SK-N-SH (cell line): ENCODE results near the gene STARD13. TPM values are rescaled to one million over a fixed set of nuclear protein-coding genes. Genes with fewer than 3 reads are reported as not detected.

Experiments used
- CTCF ChIA-PET: fragments of 300-600, 350-600 bp; formaldehyde crosslinking; extraction: SDS; loops from one replicate; lab custom pipeline; 2021; lab: Yijun Ruan, JAX
- POLR2A ChIA-PET: fragments of 350-600 bp; sonication (Branson Sonifier 250); formaldehyde crosslinking; extraction: SDS; loops from one replicate; lab custom pipeline; 2020; ENCODE audit warnings: antibody characterized with exemption, inconsistent platforms; lab: Yijun Ruan, JAX
- DNase-seq: peaks from one replicate; pipeline ENCODE4 v3.0.0; 2012
- H2AFZ ChIP-seq: fragments of 200-600 bp; sonication (generic); 2 replicates; pipeline ENCODE4 v1.8.1; 2016; ENCODE audit warnings: antibody characterized with exemption, mild to moderate bottlenecking, low read depth
- H3F3A ChIP-seq: fragments of 200-600 bp; sonication (generic); replicated peaks from 2 replicates; pipeline ENCODE3; 2016; ENCODE audit warnings: antibody characterized with exemption, mild to moderate bottlenecking; ENCODE audit not compliant: insufficient read depth
- H3K27ac ChIP-seq, 2 experiments: fragments of 200-500 bp in 1 of 2; fragments of 200-600 bp in 1 of 2; sonication (Bioruptor generic) in 1 of 2; sonication (generic), shearing (Covaris generic) in 1 of 2; 2 replicates each; pipeline versions ENCODE4 v1.5.1 to v1.6.1; 2014 to 2016; ENCODE audit warnings: low read depth in 2 of 2, inconsistent platforms in 1 of 2, low read length in 1 of 2, mild to moderate bottlenecking in 1 of 2, mixed read lengths in 1 of 2
- H3K27me3 ChIP-seq: fragments of 200-600 bp; sonication (generic), shearing (Covaris generic); 2 replicates; pipeline ENCODE4 v1.6.1; 2016; ENCODE audit warnings: mixed run types; ENCODE audit not compliant: insufficient read depth
- H3K36me3 ChIP-seq, 2 experiments: fragments of 200-500 bp in 1 of 2; fragments of 200-600 bp in 1 of 2; sonication (Bioruptor generic) in 1 of 2; sonication (generic) in 1 of 2; replicated peaks in 1 of 2; 2 replicates each; pipeline versions ENCODE3 to v1.5.1; 2014 to 2016; ENCODE audit warnings: low read length in 1 of 2, mild to moderate bottlenecking in 1 of 2; ENCODE audit not compliant: insufficient read depth in 2 of 2, control insufficient read depth in 1 of 2
- H3K4me1 ChIP-seq, 2 experiments: fragments of 200-500 bp in 1 of 2; fragments of 200-600 bp in 1 of 2; sonication (Bioruptor generic) in 1 of 2; sonication (generic), shearing (Covaris generic) in 1 of 2; 2 replicates each; pipeline versions ENCODE4 v1.5.1 to v1.6.1; 2014 to 2016; ENCODE audit warnings: low read depth in 1 of 2, low read length in 1 of 2, mixed run types in 1 of 2; ENCODE audit not compliant: insufficient read depth in 2 of 2, control insufficient read depth in 1 of 2
- H3K4me2 ChIP-seq: fragments of 200-600 bp; sonication (generic), shearing (Covaris generic); 2 replicates; pipeline ENCODE4 v1.6.1; 2017; ENCODE audit warnings: mixed run types
- H3K4me3 ChIP-seq, 2 experiments: fragments of 200-500 bp in 1 of 2; fragments of 200-600 bp in 1 of 2; sonication (Bioruptor generic) in 1 of 2; sonication (generic), shearing (Covaris generic) in 1 of 2; 2 replicates each; pipeline versions ENCODE4 v1.5.1 to v1.8.1; 2014 to 2016; ENCODE audit warnings: low read depth in 2 of 2, inconsistent platforms in 1 of 2, low read length in 1 of 2, mild to moderate bottlenecking in 1 of 2, mixed read lengths in 1 of 2, moderate library complexity in 1 of 2
- H3K79me2 ChIP-seq: fragments of 200-600 bp; sonication (generic); 2 replicates; pipeline ENCODE4 v1.8.1; 2017; ENCODE audit warnings: mild to moderate bottlenecking; ENCODE audit not compliant: insufficient read depth
- H3K9ac ChIP-seq: fragments of 200-600 bp; sonication (generic); 2 replicates; pipeline ENCODE4 v1.6.1; 2017; ENCODE audit warnings: mixed run types
- H3K9me2 ChIP-seq: fragments of 200-600 bp; sonication (generic); 2 replicates; pipeline ENCODE4 v1.6.1; 2017; ENCODE audit warnings: mixed run types
- H3K9me3 ChIP-seq: fragments of 200-600 bp; sonication (generic); 2 replicates; pipeline ENCODE4 v1.6.1; 2017; ENCODE audit warnings: mixed run types, mild to moderate bottlenecking, moderate library complexity
- H4K20me1 ChIP-seq: fragments of 200-600 bp; sonication (generic); 2 replicates; pipeline ENCODE4 v1.6.1; 2017; ENCODE audit warnings: mild to moderate bottlenecking, mixed run types; ENCODE audit not compliant: insufficient read depth
- EZH2phosphoT487 ChIP-seq: fragments of 200-600 bp; sonication (generic); IDR thresholded peaks from 2 replicates; pipeline ENCODE4 v1.6.1; 2017; ENCODE audit warnings: low read depth, mixed run types, mild to moderate bottlenecking, antibody characterized with exemption, moderate library complexity, borderline replicate concordance
- FOXJ3 ChIP-seq: sonication (generic); formaldehyde crosslinking; IDR thresholded peaks from 2 replicates; pipeline ENCODE4 v1.5.1; 2020; ENCODE audit warnings: mild to moderate bottlenecking, missing genetic modification reagents
- GABPA ChIP-seq: IDR thresholded peaks from 2 replicates; pipeline ENCODE4 v1.4.0; 2012; ENCODE audit warnings: low read depth, mild to moderate bottlenecking
- NFIC ChIP-seq: IDR thresholded peaks from 2 replicates; pipeline ENCODE4 v1.4.0; 2012; ENCODE audit warnings: borderline replicate concordance
- NRF1 ChIP-seq: IDR thresholded peaks from 2 replicates; pipeline ENCODE4 v1.6.1; 2012; ENCODE audit warnings: low read depth, mild to moderate bottlenecking, low read length
- RAD21 ChIP-seq: IDR thresholded peaks from 2 replicates; pipeline ENCODE4 v1.6.1; 2012; ENCODE audit warnings: mild to moderate bottlenecking, low read length
- SIN3A ChIP-seq: IDR thresholded peaks from 2 replicates; pipeline ENCODE4 v1.6.1; 2012; ENCODE audit warnings: low read depth, mild to moderate bottlenecking, low read length, moderate library complexity, borderline replicate concordance
- TCF12 ChIP-seq: IDR thresholded peaks from 2 replicates; pipeline ENCODE4 v1.4.0; 2012
- TEAD4 ChIP-seq: IDR thresholded peaks from 2 replicates; pipeline ENCODE4 v1.4.0; 2012; ENCODE audit warnings: mild to moderate bottlenecking, borderline replicate concordance; ENCODE audit not compliant: insufficient read depth
- WGBS: methylation state at CpG from one replicate; pipeline ENCODE4 v1.1.6; 2017; ENCODE audit warnings: low lambda C conversion rate; 5-methylcytosine and 5-hydroxymethylcytosine counted together
- polyA plus RNA-seq, 3 experiments: library from polyadenylated mRNA; depleted of rRNA; stranded (reverse); fragments of >200 nt; gene quantifications; 2 replicates each; pipeline ENCODE4 v1.2.3, GENCODE V29; 2012
- TF ChIP-seq, protein P1 (sequence below): IDR thresholded peaks from 2 replicates; pipeline ENCODE4 v1.4.0; 2012; ENCODE audit warnings: low read depth, borderline replicate concordance
- TF ChIP-seq, protein P2 (sequence below): IDR thresholded peaks from 2 replicates; pipeline ENCODE4 v1.4.0; 2012; ENCODE audit warnings: low read depth
- TF ChIP-seq, protein P3 (sequence below): fragments of 200-600 bp; sonication (generic); IDR thresholded peaks from 2 replicates; pipeline ENCODE4 v1.6.1; 2017; ENCODE audit warnings: antibody characterized with exemption, mild to moderate bottlenecking, moderate library complexity

Gene STARD13
- polyA plus RNA-seq, 1 of the 3 experiments (the other 2 are of a cell fraction), result 5.7 TPM

DNA sequence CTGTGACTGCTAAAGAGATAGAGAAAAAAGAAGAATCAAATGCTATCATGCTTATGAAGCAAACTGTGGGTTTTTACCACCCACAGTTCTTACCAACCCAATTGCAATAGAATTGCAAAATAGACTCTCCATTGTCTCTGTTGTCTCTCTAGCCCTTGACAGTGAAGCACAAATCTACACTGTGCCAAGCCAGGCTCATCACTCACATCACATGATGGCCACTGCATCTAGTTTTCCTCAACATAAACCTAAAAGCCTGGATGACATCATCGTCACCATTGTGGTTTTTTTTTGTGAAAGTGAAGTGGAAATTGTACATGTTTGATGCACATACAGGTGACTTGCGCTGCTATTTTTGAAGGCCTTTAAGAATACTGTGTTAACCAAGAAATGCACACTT, 213.3 kb downstream of the STARD13 start:
- Histone ChIP-seq H3K4me1 (peaks cover 0 to 19% of the 10 kb centered on the region in 2 experiments; a peak in 2 of 4 replicates), H3K9ac (no peak overlapping the region), H3K9me2 (no peaks in the 10 kb centered on the region), H4K20me1 (no peaks in the 10 kb centered on the region), H2AFZ (no peak overlapping the region), H3K4me2 (no peak overlapping the region), H3K27ac (peak overlapping the region in 1 of 2 experiments; percentile 47; a peak in 1 of 4 replicates), H3K9me3 (no peaks in the 10 kb centered on the region), H3K4me3 (no peak overlapping the region), H3K79me2 (no peaks in the 10 kb centered on the region), H3F3A (no peaks in the 10 kb centered on the region), H3K36me3 (no peaks in the 10 kb centered on the region), H3K27me3 (no peaks in the 10 kb centered on the region)
- ChIA-PET POLR2A (no interaction called here), CTCF (interaction anchor here (0.7 kb wide), 1 partner anchor 142 kb away, joined by 3 read pairs; no protein-coding TSS in a partner anchor)
- no peak for DNase-seq
- TF ChIP-seq, protein P1, sequence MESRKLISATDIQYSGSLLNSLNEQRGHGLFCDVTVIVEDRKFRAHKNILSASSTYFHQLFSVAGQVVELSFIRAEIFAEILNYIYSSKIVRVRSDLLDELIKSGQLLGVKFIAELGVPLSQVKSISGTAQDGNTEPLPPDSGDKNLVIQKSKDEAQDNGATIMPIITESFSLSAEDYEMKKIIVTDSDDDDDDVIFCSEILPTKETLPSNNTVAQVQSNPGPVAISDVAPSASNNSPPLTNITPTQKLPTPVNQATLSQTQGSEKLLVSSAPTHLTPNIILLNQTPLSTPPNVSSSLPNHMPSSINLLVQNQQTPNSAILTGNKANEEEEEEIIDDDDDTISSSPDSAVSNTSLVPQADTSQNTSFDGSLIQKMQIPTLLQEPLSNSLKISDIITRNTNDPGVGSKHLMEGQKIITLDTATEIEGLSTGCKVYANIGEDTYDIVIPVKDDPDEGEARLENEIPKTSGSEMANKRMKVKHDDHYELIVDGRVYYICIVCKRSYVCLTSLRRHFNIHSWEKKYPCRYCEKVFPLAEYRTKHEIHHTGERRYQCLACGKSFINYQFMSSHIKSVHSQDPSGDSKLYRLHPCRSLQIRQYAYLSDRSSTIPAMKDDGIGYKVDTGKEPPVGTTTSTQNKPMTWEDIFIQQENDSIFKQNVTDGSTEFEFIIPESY, result no peak
- TF ChIP-seq, protein P2, sequence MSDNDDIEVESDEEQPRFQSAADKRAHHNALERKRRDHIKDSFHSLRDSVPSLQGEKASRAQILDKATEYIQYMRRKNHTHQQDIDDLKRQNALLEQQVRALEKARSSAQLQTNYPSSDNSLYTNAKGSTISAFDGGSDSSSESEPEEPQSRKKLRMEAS, result no peak
- TF ChIP-seq TCF12, result no peak
- no peak for TF ChIP-seq EZH2phosphoT487
- no peak for TF ChIP-seq TEAD4
- TF ChIP-seq GABPA, result no peak
- TF ChIP-seq NFIC, result no peak
- no peak for TF ChIP-seq NRF1
- 95% methylated on average over 2 of the region's 2 CpGs for WGBS

DNA sequence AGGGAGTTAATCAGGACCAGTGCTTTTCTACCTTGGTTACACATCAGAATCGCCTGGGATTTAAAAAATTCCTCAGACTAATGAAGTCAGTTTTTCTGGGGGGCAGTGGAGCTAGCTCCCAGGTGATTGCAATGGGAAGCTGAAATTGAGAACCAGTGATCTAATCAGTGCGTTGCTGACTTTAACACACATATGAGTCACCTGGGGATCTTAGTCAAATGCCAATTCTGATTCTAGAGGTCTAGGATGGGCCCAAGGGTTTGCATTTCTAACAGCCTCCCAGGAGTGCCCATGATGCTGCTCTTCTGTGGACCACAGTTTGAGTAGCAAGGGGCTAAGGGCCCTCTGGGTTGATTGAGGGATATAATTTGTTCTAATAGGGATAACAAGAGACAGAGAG, 214.8 kb downstream of the STARD13 start:
- Histone ChIP-seq H3K9me2 (no peaks in the 10 kb centered on the region), H3K4me3 (no peak overlapping the region), H3K4me2 (no peak overlapping the region), H4K20me1 (no peaks in the 10 kb centered on the region), H3K79me2 (no peaks in the 10 kb centered on the region), H3K9ac (no peak overlapping the region), H3K9me3 (no peaks in the 10 kb centered on the region), H2AFZ (no peak overlapping the region), H3K27ac (no peak overlapping the region), H3F3A (no peaks in the 10 kb centered on the region), H3K4me1 (peaks cover 0 to 15% of the 10 kb centered on the region in 2 experiments; a peak in 2 of 4 replicates), H3K27me3 (no peaks in the 10 kb centered on the region), H3K36me3 (no peaks in the 10 kb centered on the region)
- TF ChIP-seq RAD21 (no peak), FOXJ3 (CRISPR knock-in tag) (no peak), SIN3A (no peak)
- TF ChIP-seq, protein P3, sequence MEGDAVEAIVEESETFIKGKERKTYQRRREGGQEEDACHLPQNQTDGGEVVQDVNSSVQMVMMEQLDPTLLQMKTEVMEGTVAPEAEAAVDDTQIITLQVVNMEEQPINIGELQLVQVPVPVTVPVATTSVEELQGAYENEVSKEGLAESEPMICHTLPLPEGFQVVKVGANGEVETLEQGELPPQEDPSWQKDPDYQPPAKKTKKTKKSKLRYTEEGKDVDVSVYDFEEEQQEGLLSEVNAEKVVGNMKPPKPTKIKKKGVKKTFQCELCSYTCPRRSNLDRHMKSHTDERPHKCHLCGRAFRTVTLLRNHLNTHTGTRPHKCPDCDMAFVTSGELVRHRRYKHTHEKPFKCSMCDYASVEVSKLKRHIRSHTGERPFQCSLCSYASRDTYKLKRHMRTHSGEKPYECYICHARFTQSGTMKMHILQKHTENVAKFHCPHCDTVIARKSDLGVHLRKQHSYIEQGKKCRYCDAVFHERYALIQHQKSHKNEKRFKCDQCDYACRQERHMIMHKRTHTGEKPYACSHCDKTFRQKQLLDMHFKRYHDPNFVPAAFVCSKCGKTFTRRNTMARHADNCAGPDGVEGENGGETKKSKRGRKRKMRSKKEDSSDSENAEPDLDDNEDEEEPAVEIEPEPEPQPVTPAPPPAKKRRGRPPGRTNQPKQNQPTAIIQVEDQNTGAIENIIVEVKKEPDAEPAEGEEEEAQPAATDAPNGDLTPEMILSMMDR, result no peak
- ChIA-PET CTCF (no interaction called here), POLR2A (no interaction called here)
- 64% methylated on average over 1 of the region's 2 CpGs for WGBS
- no peak for DNase-seq
